Fibroblast of lung (primary cell): ENCODE data around the gene C1orf53. TPM values are rescaled to one million over a fixed set of nuclear protein-coding genes. Genes with fewer than 3 reads are reported as not detected.
A peak's percentile ranks its signal among the peaks of the same experiment; 100 is the strongest.

Experiments used
- DNase-seq, 2 donors: peaks; one replicate each; pipeline versions ENCODE4 v3.0.0 to v3.0.0-alpha.2; 2010; ENCODE audit warnings: low read depth in 2 of 2
- H2AFZ ChIP-seq: 2 replicates; pipeline ENCODE4 v1.5.1; 2012; ENCODE audit warnings: low read length, control low read depth, inconsistent platforms
- H3K27ac ChIP-seq: 2 replicates; pipeline ENCODE4 v1.5.1; 2011; ENCODE audit warnings: low read length, control low read depth; ENCODE audit not compliant: insufficient read depth
- H3K27me3 ChIP-seq: 2 replicates; pipeline ENCODE4 v1.5.1; 2011; ENCODE audit warnings: mild to moderate bottlenecking, low read length; ENCODE audit not compliant: control insufficient read depth, insufficient read depth
- H3K36me3 ChIP-seq: 2 replicates; pipeline ENCODE4 v1.5.1; 2011; ENCODE audit warnings: low read length; ENCODE audit not compliant: control insufficient read depth, insufficient read depth
- H3K4me1 ChIP-seq: 2 replicates; pipeline ENCODE4 v1.5.1; 2011; ENCODE audit warnings: low read length; ENCODE audit not compliant: control insufficient read depth, insufficient read depth; ENCODE audit errors: extremely low read depth
- H3K4me2 ChIP-seq: 2 replicates; pipeline ENCODE4 v1.5.1; 2011; ENCODE audit warnings: low read length, control low read depth; ENCODE audit not compliant: insufficient read depth; ENCODE audit errors: extremely low read depth
- H3K4me3 ChIP-seq, 4 experiments: fragments of 200-600 bp in 1 of 4; sonication (generic) in 1 of 4; replicated peaks in 1 of 4; 2 replicates each; pipeline ENCODE4 v1.5.1; 2011 to 2016; ENCODE audit warnings: low read length in 4 of 4, low read depth in 3 of 4, mild to moderate bottlenecking in 3 of 4, control low read depth in 2 of 4, inconsistent platforms in 1 of 4, mixed read lengths in 1 of 4; ENCODE audit not compliant: insufficient read depth in 1 of 4; ENCODE audit errors: control extremely low read depth in 1 of 4
- H3K79me2 ChIP-seq: 2 replicates; pipeline ENCODE4 v1.5.1; 2012; ENCODE audit warnings: mild to moderate bottlenecking, low read length, inconsistent platforms; ENCODE audit not compliant: control insufficient read depth, insufficient read depth
- H3K9ac ChIP-seq: 2 replicates; pipeline ENCODE4 v1.5.1; 2011; ENCODE audit warnings: mild to moderate bottlenecking, low read length, control low read depth; ENCODE audit not compliant: insufficient read depth
- H3K9me3 ChIP-seq: 2 replicates; pipeline ENCODE4 v1.5.1; 2012; ENCODE audit warnings: low read depth, low read length; ENCODE audit not compliant: control insufficient read depth, insufficient read depth
- H4K20me1 ChIP-seq: 2 replicates; pipeline ENCODE4 v1.5.1; 2011; ENCODE audit warnings: low read length; ENCODE audit not compliant: control insufficient read depth, insufficient read depth; ENCODE audit errors: extremely low read depth
- EZH2 ChIP-seq: IDR thresholded peaks from 2 replicates; pipeline ENCODE4 v1.5.1; 2012; ENCODE audit warnings: low read length, control low read depth, mild to moderate bottlenecking; ENCODE audit errors: missing control alignments
- polyA plus RNA-seq, 2 donors: library from polyadenylated mRNA; depleted of rRNA in 1 of 2; stranded (reverse) in 1 of 2; unstranded in 1 of 2; fragments of >200 nt; gene quantifications; 2 replicates each; pipeline ENCODE4 v1.2.1, GENCODE V29; 2011 to 2012; ENCODE audit warnings: missing spikeins in 1 of 2
- total RNA-seq: library from RNA; depleted of rRNA; stranded (reverse); fragments of >200 nt; gene quantifications from 2 replicates; pipeline ENCODE4 v1.2.1, GENCODE V29; 2014
- TF ChIP-seq, protein P1 (sequence below), 2 donors: IDR thresholded peaks in 1 of 2; conservative IDR thresholded peaks in 1 of 2; 1 replicate in 1 of 2; 2 replicates in 1 of 2; pipeline ENCODE4 v1.5.1; 2011 to 2012; ENCODE audit warnings: low read length in 2 of 2, control low read depth in 1 of 2, inconsistent platforms in 1 of 2, low read depth in 1 of 2, mild to moderate bottlenecking in 1 of 2

The C1orf53 gene
- total and polyA plus RNA-seq, 2 donors (not counting 1 experiment from before 2014, with no cell fraction given), result 3.0 to 3.3 TPM

DNA sequence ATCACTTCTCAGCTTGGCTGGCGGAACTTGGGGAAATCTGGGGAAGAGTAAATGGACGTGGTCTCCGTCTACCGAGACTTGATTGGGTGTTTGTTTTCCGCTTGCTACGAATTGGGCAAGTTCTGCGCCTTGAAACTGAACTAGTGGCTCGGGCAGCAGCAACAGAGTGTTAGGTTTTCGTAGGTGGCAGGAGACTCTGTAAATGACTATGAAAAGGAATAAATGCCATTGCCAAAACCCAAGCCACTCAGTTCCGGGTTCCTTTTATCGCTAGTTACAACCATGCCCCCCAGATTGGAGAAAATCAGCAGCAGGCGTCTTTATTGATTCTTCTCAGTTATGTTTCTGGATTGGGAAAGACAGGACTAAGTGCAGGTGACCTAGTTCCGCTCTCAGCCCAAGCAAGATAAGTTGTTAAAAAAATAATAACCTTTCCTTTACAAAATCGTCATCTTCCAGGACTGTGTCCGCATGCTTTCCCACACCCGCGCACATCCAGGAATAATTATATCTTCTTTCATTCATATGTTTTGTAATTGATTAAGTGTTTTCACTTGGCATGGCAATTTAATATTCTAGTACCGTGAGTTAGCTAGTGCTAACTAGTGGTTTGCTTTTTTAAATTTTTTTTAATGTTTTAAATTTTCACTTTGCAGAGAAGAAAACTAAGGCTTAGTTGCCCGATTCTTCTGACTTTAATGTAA lies 18.1 kb downstream of the C1orf53 start:
- Histone ChIP-seq H3K9me3 (no peaks in the 10 kb centered on the region), H3K27me3 (peaks cover 69% of the 10 kb centered on the region), H4K20me1 (no peaks in the 10 kb centered on the region), H3K27ac (no peak overlapping the region), H3K4me2 (no peak overlapping the region), H2AFZ (no peak overlapping the region), H3K9ac (no peak overlapping the region), H3K4me1 (peaks cover 2% of the 10 kb centered on the region), H3K36me3 (no peaks in the 10 kb centered on the region), H3K4me3 (no peak overlapping the region), H3K79me2 (no peaks in the 10 kb centered on the region)
- TF ChIP-seq EZH2, result peak; percentile 22
- TF ChIP-seq, protein P1, sequence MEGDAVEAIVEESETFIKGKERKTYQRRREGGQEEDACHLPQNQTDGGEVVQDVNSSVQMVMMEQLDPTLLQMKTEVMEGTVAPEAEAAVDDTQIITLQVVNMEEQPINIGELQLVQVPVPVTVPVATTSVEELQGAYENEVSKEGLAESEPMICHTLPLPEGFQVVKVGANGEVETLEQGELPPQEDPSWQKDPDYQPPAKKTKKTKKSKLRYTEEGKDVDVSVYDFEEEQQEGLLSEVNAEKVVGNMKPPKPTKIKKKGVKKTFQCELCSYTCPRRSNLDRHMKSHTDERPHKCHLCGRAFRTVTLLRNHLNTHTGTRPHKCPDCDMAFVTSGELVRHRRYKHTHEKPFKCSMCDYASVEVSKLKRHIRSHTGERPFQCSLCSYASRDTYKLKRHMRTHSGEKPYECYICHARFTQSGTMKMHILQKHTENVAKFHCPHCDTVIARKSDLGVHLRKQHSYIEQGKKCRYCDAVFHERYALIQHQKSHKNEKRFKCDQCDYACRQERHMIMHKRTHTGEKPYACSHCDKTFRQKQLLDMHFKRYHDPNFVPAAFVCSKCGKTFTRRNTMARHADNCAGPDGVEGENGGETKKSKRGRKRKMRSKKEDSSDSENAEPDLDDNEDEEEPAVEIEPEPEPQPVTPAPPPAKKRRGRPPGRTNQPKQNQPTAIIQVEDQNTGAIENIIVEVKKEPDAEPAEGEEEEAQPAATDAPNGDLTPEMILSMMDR (conservative IDR thresholded peaks at IDR 0.05 in 1 of 2, IDR thresholded peaks at IDR 0.05 in 1 of 2; ENCODE audit: low read depth in 1 of 2, low read length in 2 of 2), result no peak
- no peak for DNase-seq

DNA sequence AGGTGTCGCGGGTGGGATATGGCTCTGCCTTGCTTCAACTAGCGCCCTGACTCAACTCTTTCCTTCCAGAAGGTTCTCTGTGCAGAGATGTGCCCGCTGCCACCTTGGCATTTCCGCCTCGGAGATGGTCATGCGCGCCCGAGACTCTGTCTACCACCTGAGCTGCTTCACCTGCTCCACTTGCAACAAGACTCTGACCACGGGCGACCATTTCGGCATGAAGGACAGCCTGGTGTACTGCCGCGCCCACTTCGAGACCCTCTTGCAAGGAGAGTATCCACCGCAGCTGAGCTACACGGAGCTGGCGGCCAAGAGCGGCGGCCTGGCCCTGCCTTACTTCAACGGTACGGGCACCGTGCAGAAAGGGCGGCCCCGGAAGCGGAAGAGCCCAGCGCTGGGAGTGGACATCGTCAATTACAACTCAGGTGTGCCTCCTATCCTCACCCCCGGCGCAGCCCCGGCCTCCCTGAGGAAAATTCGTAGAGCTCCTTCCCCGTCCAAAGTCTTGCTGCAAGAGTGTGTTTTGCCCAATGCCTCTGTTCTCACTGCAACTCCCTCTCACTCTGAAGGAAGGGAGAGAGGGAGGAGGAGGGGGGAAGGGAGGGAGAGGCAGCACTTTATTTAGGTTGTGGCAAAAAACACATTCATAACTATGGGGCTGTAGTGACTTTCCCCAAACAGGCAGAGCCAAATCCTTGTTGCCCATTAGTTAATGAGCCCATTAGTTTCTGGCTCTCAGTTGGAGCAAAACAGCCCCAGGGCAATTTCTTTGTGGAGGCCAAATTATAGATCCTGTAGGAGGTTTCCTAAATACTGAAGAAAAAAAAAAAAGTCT lies 19.0 kb downstream of the C1orf53 start:
- H2AFZ ChIP-seq, result no peak overlapping the region
- H3K4me2 ChIP-seq, result no peak overlapping the region
- H3K27me3 ChIP-seq, result peaks cover 60% of the 10 kb centered on the region
- H3K4me1 ChIP-seq, result peaks cover 2% of the 10 kb centered on the region
- peak; percentile 63 for TF ChIP-seq EZH2
- TF ChIP-seq, protein P1 (conservative IDR thresholded peaks at IDR 0.05 in 1 of 2, IDR thresholded peaks at IDR 0.05 in 1 of 2; ENCODE audit: low read depth in 1 of 2, low read length in 2 of 2), result no peak
- H3K9me3 ChIP-seq, result no peaks in the 10 kb centered on the region
- no peak overlapping the region for H3K4me3 ChIP-seq
- no peaks in the 10 kb centered on the region for H4K20me1 ChIP-seq
- no peaks in the 10 kb centered on the region for H3K79me2 ChIP-seq
- no peaks in the 10 kb centered on the region for H3K36me3 ChIP-seq
- no peak overlapping the region for H3K27ac ChIP-seq
- H3K9ac ChIP-seq, result no peak overlapping the region
- DNase-seq, result no peak

DNA sequence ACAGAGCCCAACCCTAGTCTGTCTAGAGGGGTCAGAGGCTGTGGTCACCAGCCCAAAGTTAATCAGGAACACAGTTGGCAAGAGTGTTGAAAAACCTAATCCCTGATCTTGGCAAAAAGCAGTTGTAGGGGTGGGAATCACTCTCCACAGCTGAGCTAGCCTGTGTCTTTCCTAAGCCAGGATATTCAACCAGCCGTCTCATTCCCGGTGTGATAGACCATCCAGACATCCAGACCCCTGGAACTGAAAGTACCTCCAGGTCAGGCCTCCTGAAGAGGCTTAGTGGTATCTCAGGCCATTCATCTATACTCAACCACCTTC lies 19.6 kb downstream of the C1orf53 start:
- Histone ChIP-seq H3K4me1 (peaks cover 2% of the 10 kb centered on the region), H2AFZ (no peak overlapping the region), H3K4me3 (no peak overlapping the region), H3K9ac (no peak overlapping the region), H3K9me3 (no peaks in the 10 kb centered on the region), H3K79me2 (no peaks in the 10 kb centered on the region), H4K20me1 (no peaks in the 10 kb centered on the region), H3K27ac (no peak overlapping the region), H3K4me2 (no peak overlapping the region), H3K36me3 (no peaks in the 10 kb centered on the region), H3K27me3 (peaks cover 54% of the 10 kb centered on the region)
- TF ChIP-seq, protein P1 (conservative IDR thresholded peaks at IDR 0.05 in 1 of 2, IDR thresholded peaks at IDR 0.05 in 1 of 2; ENCODE audit: low read depth in 1 of 2, low read length in 2 of 2), result no peak
- TF ChIP-seq EZH2, result no peak
- DNase-seq, result no peak
